Lower leg skin (tissue), 3 donors: ENCODE data around the gene SGMS2.

Experiments
- POLR2A ChIP-seq, 2 donors: fragments of 450-650 bp; IDR thresholded peaks; one replicate each; pipeline ENCODE4 v1.6.1; 2016 to 2017; ENCODE audit warnings: antibody characterized with exemption in 2 of 2, mild to moderate bottlenecking in 1 of 2, moderate library complexity in 1 of 2
- TF ChIP-seq, protein P1 (sequence below), 3 donors: fragments of 450-650 bp; IDR thresholded peaks; one replicate each; pipeline ENCODE4 v1.5.1; 2016; ENCODE audit warnings: antibody characterized with exemption in 3 of 3, mild to moderate bottlenecking in 3 of 3, moderate library complexity in 2 of 3

DNA sequence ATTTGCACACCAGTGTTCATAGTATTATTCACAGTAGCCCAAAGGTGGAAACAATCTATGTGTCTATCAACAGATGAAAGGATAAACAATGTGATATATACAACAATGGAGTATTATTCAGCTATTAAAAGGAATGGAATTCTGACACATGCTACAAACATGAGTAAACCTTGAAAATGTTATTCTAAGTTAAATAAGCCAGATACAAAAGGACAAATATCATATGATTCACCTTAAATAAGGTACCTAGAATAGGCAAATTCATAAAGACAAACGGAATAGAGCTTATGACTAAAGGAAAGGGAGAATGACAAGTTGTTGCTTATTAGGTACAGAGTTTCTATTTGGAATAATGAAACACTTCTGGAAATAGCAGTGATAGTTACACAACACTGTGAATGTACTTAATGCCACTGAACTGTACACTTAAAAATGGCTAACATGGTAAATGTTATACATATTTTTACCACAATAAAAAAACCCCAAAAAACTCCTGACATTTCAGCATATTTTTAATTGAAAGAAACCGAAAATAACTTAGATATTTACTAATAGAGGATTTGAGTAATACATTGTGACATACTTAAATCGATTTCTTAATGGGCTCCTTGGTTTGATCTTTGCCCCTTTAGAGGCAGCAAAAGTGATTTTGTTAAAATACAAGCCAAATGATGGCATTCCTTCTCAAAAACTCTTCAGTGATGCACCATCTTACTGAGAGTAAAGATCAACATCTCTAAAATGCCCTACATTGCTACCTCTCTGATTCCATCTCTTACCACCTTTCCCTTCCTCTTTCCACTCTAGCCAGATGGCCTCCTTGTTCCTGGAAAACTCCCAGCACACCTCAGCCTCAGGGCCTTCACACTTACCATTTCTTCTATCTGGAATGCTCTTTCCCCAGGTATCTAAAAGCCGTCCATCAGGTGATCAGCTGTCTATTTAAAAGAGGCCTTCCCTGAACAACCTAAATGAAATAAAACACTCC lies 98.0 kb downstream of the SGMS2 start:
- TF ChIP-seq, protein P1, sequence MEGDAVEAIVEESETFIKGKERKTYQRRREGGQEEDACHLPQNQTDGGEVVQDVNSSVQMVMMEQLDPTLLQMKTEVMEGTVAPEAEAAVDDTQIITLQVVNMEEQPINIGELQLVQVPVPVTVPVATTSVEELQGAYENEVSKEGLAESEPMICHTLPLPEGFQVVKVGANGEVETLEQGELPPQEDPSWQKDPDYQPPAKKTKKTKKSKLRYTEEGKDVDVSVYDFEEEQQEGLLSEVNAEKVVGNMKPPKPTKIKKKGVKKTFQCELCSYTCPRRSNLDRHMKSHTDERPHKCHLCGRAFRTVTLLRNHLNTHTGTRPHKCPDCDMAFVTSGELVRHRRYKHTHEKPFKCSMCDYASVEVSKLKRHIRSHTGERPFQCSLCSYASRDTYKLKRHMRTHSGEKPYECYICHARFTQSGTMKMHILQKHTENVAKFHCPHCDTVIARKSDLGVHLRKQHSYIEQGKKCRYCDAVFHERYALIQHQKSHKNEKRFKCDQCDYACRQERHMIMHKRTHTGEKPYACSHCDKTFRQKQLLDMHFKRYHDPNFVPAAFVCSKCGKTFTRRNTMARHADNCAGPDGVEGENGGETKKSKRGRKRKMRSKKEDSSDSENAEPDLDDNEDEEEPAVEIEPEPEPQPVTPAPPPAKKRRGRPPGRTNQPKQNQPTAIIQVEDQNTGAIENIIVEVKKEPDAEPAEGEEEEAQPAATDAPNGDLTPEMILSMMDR (IDR thresholded peaks at IDR 0.05): no peak
- no peak for TF ChIP-seq POLR2A (IDR thresholded peaks at IDR 0.05)
